ENCODE results near the gene KCNJ1.

GRCh38 chr11:128800871-128801417 lies 66.2 kb downstream of the KCNJ1 start:
- TF ChIP-seq USF1 (IDR thresholded peaks at IDR 0.05; ENCODE audit: borderline replicate concordance, extremely low read length, insufficient read depth, low read depth, low read length) (no peak), ZNF274 (IDR thresholded peaks at IDR 0.05; ENCODE audit: insufficient read depth, insufficient read length) (no peak), CTCF (IDR thresholded peaks at IDR 0.05 in 2 of 3, conservative IDR thresholded peaks at IDR 0.05 in 1 of 3; ENCODE audit: control insufficient read depth in 2 of 3, extremely low read depth in 1 of 3, insufficient read depth in 1 of 3, low read depth in 3 of 3, low read length in 3 of 3) (no peak), RAD21 (IDR thresholded peaks at IDR 0.05; ENCODE audit: insufficient read depth, low read depth, low read length) (no peak), CREB1 (IDR thresholded peaks at IDR 0.05; ENCODE audit: low read depth) (no peak), TARDBP (IDR thresholded peaks at IDR 0.05; ENCODE audit: borderline replicate concordance) (no peak)

Measured in GM12878 (cell line).